Spinal cord (tissue), 10 donors: ENCODE measurements around the gene TMEM54. TPM values are rescaled to one million over a fixed set of nuclear protein-coding genes. Genes with fewer than 3 reads are reported as not detected.

ENCODE experiments used
- DNase-seq, 6 donors: peaks; one replicate each; pipeline versions ENCODE4 v3.0.0 to v3.0.0-alpha.2; 2013 to 2015; ENCODE audit warnings: low spot score in 6 of 6, low read depth in 4 of 6
- H3K27ac ChIP-seq: one replicate; pipeline ENCODE4 v1.5.1; 2013; ENCODE audit warnings: low read depth, low read length, control low read depth
- H3K27me3 ChIP-seq: one replicate; pipeline ENCODE4 v1.6.1; 2013; ENCODE audit warnings: low read length; ENCODE audit not compliant: control insufficient read depth, insufficient read depth
- H3K36me3 ChIP-seq: one replicate; pipeline ENCODE4 v1.6.1; 2013; ENCODE audit warnings: low read length; ENCODE audit not compliant: control insufficient read depth, insufficient read depth
- H3K4me1 ChIP-seq: one replicate; pipeline ENCODE4 v1.6.1; 2013; ENCODE audit warnings: low read length; ENCODE audit not compliant: control insufficient read depth, insufficient read depth
- H3K4me3 ChIP-seq: one replicate; pipeline ENCODE4 v1.5.1; 2013; ENCODE audit warnings: low read depth, low read length, control low read depth
- H3K9me3 ChIP-seq: one replicate; pipeline ENCODE4 v1.6.1; 2013; ENCODE audit warnings: low read length; ENCODE audit not compliant: control insufficient read depth, insufficient read depth
- WGBS: methylation state at CpG from one replicate; pipeline ENCODE4 v1.1.5; 2013; ENCODE audit warnings: missing lambda C conversion rate; ENCODE audit not compliant: insufficient coverage; 5-methylcytosine and 5-hydroxymethylcytosine counted together
- polyA plus RNA-seq, 2 donors: library from polyadenylated mRNA; unstranded; fragments of 120-200 nt; gene quantifications; one replicate each; pipeline ENCODE4 v1.2.1, GENCODE V29; 2013; ENCODE audit not compliant: insufficient read length in 2 of 2
- total RNA-seq, 2 donors: library from RNA; depleted of rRNA in 1 of 2; stranded (reverse); fragments of 120-200 nt in 1 of 2; fragments of >200 nt in 1 of 2; gene quantifications; one replicate each; pipeline versions ENCODE4 v1.2.3 to v1.2.4, GENCODE V29; 2013 to 2014
- donor health status: healthy.

The TMEM54 gene
- total and polyA plus RNA-seq, 4 donors = 7.1 to 34.0 (median 21.7) TPM

DNA sequence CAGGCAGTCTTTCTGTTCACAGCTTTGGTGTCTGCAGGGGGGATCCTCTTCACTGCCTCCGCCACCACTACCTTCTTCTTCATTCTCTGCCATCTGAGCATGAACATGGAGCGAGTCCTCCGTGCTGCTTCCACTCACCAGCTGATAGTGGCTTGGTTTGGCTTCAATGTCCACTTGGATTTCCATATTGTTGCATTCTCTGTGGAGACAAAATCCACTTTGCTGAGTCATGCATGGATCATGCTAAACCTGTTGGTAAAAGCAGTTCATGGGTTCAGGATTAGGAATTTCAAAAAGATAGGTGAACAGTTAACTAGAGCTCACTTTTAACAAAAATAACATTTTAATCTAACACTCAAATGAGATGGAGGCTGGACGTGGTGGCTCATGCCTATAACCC lies 35.9 kb upstream of the TMEM54 start:
- Histone ChIP-seq H3K4me1 (peaks cover 3% of the 10 kb centered on the region), H3K36me3 (peaks cover 42% of the 10 kb centered on the region), H3K27me3 (no peaks in the 10 kb centered on the region), H3K27ac (no peak overlapping the region), H3K9me3 (no peaks in the 10 kb centered on the region), H3K4me3 (no peak overlapping the region)
- 95% methylated on average over 3 of the region's 4 CpGs for WGBS
- DNase-seq = no peak

DNA sequence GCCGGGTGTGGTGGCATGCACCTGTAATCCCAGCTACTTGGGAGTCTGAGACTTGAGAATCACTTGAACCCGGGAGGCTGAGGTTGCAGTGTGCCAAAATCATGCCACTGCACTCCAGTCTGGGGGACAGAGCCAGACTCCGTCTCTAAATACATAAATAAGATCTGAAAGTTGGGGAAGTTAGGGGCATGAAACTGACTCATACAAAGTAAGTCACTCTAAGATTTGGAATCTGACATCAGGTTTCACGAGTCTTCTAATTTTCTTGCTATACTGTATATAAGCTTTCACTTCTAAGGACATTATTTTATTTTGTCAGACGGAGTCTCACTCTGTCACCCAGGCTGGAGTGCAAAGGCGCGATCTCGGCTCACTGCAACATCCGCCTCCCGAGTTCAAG lies 33.3 kb upstream of the TMEM54 start:
- no peak for DNase-seq
- no peaks in the 10 kb centered on the region for H3K9me3 ChIP-seq
- peaks cover 3% of the 10 kb centered on the region for H3K4me1 ChIP-seq
- H3K4me3 ChIP-seq = no peak overlapping the region
- 94% methylated on average over 8 of the region's 10 CpGs for WGBS
- H3K27ac ChIP-seq = no peak overlapping the region
- peaks cover 25% of the 10 kb centered on the region for H3K36me3 ChIP-seq
- H3K27me3 ChIP-seq = no peaks in the 10 kb centered on the region

DNA sequence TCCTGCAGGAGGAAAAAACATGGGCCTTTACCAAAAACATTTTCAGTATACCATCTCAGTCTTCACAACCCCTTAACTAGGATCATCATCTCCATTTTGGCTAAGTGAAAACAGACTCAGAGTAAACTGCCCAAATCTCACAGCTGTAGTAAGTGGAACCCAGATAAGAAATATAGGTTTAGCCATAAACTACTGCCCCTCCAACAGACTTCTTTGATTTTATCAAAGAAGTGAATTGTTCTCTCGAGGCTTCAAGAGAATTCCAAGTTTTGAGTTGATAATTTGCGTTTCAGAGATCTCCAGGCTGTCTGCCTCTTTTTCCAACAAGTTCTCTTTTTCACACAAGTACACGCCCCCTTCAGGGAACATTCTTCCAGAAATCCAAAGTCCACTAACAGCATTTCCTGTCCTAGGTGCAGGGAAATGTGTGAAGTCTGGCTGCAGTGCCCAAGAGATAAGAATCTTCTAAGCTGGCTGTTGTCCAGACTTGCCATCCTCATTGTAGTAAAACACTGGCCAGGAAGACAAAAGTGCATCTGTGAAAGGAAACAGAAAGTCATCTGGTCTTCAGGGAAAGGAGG lies 32.6 kb upstream of the TMEM54 start:
- WGBS = no CpG with 5 or more reads among the region's 3 CpGs
- Histone ChIP-seq H3K4me1 (peaks cover 3% of the 10 kb centered on the region), H3K27me3 (no peaks in the 10 kb centered on the region), H3K27ac (peak overlapping the region; percentile 18), H3K4me3 (no peak overlapping the region), H3K36me3 (peaks cover 25% of the 10 kb centered on the region), H3K9me3 (no peaks in the 10 kb centered on the region)
- peak in 1 of 6 donors; percentile 24 for DNase-seq

DNA sequence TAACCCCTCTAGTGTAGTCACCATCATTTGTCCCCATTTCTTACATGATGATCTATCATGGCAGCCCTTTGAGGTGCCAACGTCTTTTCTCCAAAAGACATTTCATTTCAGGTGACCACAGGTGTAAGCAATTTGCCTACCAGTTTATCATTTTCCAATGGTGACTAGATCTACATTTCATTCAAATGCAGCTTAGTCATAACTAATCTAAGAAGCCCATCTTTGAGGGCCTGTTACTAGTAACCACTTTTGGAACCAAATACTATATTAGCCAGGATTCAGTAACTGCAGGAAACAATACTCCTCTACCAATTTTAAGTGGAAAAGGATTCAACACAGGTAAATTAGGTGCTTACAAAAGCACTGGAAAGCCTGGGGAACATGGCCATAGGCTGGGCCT lies 30.6 kb upstream of the TMEM54 start:
- Histone ChIP-seq H3K4me1 (peaks cover 3% of the 10 kb centered on the region), H3K9me3 (no peaks in the 10 kb centered on the region), H3K27me3 (no peaks in the 10 kb centered on the region), H3K27ac (no peak overlapping the region), H3K4me3 (no peak overlapping the region), H3K36me3 (peaks cover 14% of the 10 kb centered on the region)
- no peak for DNase-seq
- WGBS = 86% methylated on average over 1 of the region's 1 CpG

DNA sequence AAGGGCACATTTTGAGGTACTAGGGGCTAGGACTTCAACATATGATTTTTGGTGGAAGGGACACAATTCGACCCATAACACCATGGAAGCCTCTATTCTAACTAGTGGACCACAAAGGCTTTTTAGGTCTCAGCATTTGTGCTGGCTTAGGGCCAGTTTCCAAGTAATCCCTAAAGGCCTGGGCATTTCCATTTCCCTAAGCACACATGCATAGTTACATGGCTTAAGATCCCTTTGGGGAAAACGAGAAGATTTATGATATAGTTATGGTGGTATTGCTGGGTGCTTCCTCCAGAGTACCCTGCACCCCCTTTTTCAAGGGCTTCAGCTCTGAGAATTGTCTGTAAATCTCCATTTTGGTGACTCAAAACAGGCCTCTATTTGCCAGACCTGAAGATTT lies 28.2 kb upstream of the TMEM54 start:
- H3K27ac ChIP-seq = no peak overlapping the region
- H3K4me1 ChIP-seq = peaks cover 20% of the 10 kb centered on the region
- DNase-seq = no peak
- H3K4me3 ChIP-seq = no peak overlapping the region
- WGBS = 83% methylated on average over 1 of the region's 2 CpGs
- H3K9me3 ChIP-seq = no peaks in the 10 kb centered on the region
- peaks cover 15% of the 10 kb centered on the region for H3K27me3 ChIP-seq
- H3K36me3 ChIP-seq = peaks cover 2% of the 10 kb centered on the region

DNA sequence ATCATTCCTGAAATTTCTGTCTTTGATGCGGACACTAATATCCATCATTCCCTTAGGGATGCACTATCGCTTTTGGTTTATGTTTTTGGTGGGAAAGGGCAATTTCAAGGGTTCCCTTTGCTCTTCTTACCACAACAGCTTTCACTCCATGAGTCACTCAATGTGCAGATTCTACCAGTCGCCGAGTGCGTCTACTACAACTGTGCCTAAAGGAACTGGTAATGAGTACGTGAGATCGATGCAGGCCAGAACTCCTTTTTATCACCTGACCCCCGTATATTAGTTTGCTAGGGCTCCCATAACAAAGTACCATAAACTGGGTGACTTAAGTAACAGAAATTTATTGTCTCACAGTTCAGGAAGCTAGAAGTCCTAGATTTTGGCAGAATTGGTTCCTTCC lies 27.5 kb upstream of the TMEM54 start:
- Histone ChIP-seq H3K4me3 (no peak overlapping the region), H3K4me1 (peaks cover 17% of the 10 kb centered on the region), H3K36me3 (no peaks in the 10 kb centered on the region), H3K27ac (no peak overlapping the region), H3K27me3 (peaks cover 19% of the 10 kb centered on the region), H3K9me3 (no peaks in the 10 kb centered on the region)
- DNase-seq = no peak
- no CpG with 5 or more reads among the region's 8 CpGs for WGBS

DNA sequence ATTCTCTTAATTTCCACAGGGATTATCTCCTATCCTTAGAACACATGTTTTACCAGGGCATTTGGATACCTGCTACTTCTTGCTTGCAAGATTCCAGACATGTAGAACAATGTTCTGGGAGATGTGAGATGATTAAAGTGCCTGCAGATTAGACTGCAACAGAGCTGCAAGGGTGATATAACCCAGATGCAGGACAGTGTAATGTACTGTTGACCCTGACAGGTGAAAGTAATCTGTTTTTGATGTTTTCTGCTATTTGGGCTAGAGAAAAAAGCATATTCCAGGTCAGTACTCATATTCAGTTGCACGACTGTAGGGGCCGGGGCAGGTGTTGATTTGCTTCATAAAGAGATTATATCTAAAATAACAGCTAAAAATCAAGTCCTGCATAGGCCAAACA lies 27.1 kb upstream of the TMEM54 start:
- H3K9me3 ChIP-seq = no peaks in the 10 kb centered on the region
- WGBS = no CpG with 5 or more reads among the region's 2 CpGs
- no peak overlapping the region for H3K27ac ChIP-seq
- H3K4me1 ChIP-seq = peaks cover 17% of the 10 kb centered on the region
- peaks cover 21% of the 10 kb centered on the region for H3K27me3 ChIP-seq
- no peak overlapping the region for H3K4me3 ChIP-seq
- no peaks in the 10 kb centered on the region for H3K36me3 ChIP-seq
- no peak for DNase-seq

DNA sequence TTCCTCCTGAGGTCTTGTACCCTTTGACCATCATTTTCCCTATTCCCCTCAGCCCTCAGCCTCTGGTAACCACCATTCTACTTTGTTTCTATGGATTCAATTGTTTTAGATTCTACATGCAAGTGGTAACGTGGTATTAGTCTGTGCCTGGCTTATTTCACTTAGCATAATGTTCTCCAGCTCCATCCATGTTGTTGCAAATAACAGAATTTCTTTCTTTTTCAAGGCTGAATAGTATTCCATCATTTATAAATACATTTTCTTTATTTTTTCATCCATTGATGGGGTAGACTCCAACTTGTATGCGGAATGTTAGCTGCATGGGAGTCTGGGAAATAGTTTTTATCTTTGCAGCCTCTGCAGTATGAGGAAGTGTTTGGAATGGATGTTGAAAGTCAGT lies 26.3 kb upstream of the TMEM54 start:
- no CpG with 5 or more reads among the region's 2 CpGs for WGBS
- peaks cover 24% of the 10 kb centered on the region for H3K27me3 ChIP-seq

DNA sequence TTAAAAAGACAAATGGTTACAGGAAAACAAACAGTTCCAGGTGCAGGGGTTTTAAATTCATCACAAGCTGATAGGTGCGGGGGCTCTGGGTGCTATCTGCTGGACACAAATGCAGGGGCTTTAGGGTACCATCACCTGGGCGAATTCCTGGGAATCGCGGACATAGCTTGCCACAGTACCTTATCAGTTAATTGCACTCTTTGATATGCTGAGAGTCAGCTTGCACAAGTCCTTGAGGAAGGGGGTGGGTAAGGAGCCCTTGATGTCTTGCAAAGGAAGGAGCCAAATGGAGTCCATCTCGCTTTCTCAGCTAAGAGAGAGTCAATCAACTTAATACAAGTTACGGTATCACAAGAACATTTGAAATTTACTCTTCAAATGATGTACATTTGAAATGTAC lies 25.4 kb upstream of the TMEM54 start:
- WGBS = 86% methylated on average over 1 of the region's 6 CpGs
- no peak overlapping the region for H3K4me3 ChIP-seq
- no peak for DNase-seq
- H3K27me3 ChIP-seq = peaks cover 24% of the 10 kb centered on the region
- H3K36me3 ChIP-seq = no peaks in the 10 kb centered on the region
- no peaks in the 10 kb centered on the region for H3K9me3 ChIP-seq
- peaks cover 17% of the 10 kb centered on the region for H3K4me1 ChIP-seq
- H3K27ac ChIP-seq = no peak overlapping the region

More for the DNA sequence above, 26.3 kb upstream of the TMEM54 start:
- no peak for DNase-seq
- Histone ChIP-seq H3K4me1 (peaks cover 17% of the 10 kb centered on the region), H3K27ac (no peak overlapping the region), H3K36me3 (no peaks in the 10 kb centered on the region), H3K9me3 (no peaks in the 10 kb centered on the region), H3K4me3 (no peak overlapping the region)

DNA sequence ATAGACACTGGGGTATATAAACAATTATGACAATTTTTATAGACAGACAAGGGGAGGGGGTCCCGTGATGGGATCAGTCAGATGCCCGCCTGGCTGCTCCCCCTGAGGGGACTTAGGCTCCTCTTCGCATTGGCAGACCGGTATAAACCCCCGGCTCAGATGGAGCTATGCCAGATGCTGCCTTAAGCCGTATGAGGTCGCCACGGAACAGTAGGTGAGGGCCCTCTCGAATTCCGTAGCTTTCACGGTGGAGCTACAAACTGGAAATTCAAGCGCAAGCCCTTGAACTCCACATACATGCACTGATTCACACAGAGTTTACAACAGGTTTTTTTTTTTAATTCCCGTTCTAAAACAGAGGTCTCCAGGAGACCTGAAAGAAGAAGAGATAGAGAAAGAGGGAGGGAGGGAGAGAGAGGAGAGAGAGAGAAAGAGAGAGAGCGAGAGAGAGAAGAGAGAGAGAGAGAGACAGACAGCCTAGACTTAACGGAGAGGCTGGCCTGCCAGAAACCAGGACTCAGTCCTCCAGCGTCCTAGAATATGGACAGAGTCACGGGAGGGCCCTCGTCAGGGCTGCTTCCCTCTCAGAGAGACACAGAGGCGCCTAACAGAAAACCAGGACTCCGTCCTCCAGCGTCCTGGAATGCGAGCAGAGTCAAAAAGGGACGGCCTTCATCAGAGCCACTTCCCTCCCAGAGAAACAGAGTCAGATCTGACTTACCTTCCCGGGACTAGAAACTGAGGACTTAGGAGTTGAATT lies 24.4 kb upstream of the TMEM54 start:
- no peaks in the 10 kb centered on the region for H3K36me3 ChIP-seq
- peaks cover 24% of the 10 kb centered on the region for H3K27me3 ChIP-seq
- 9% methylated on average over 19 of the region's 24 CpGs for WGBS
- H3K27ac ChIP-seq = no peak overlapping the region
- no peak overlapping the region for H3K4me3 ChIP-seq
- H3K9me3 ChIP-seq = no peaks in the 10 kb centered on the region
- peak in 2 of 6 donors; percentile 40 to 69 for DNase-seq
- peaks cover 18% of the 10 kb centered on the region for H3K4me1 ChIP-seq
